Neuronal stem cell (in vitro differentiated cells): ENCODE results near the gene MCRIP2.

Source experiments
- DNase-seq: peaks from one replicate; pipeline ENCODE4 v3.0.0-alpha.2; 2013; ENCODE audit warnings: low spot score
- H2AFZ ChIP-seq: one replicate; pipeline ENCODE4 v1.6.1; 2013; ENCODE audit warnings: mild to moderate bottlenecking, low read length, inconsistent platforms
- H2AK5ac ChIP-seq: 2 replicates; pipeline ENCODE4 v1.6.1; 2013; ENCODE audit warnings: low read depth, mild to moderate bottlenecking, inconsistent platforms, low read length, moderate library complexity, mixed read lengths
- H2BK120ac ChIP-seq: 2 replicates; pipeline ENCODE4 v1.6.1; 2013; ENCODE audit warnings: low read depth, mild to moderate bottlenecking, inconsistent platforms, low read length, moderate library complexity, mixed read lengths
- H2BK12ac ChIP-seq: one replicate; pipeline ENCODE4 v1.6.1; 2013; ENCODE audit warnings: low read length, inconsistent platforms
- H2BK15ac ChIP-seq: 2 replicates; pipeline ENCODE4 v1.6.1; 2013; ENCODE audit warnings: mild to moderate bottlenecking, low read length, inconsistent platforms, mixed read lengths
- H2BK5ac ChIP-seq: one replicate; pipeline ENCODE4 v1.6.1; 2013; ENCODE audit warnings: inconsistent platforms, mild to moderate bottlenecking, low read length, moderate library complexity
- H3K14ac ChIP-seq: one replicate; pipeline ENCODE4 v1.6.1; 2013; ENCODE audit warnings: low read length, inconsistent platforms
- H3K18ac ChIP-seq: 2 replicates; pipeline ENCODE4 v1.6.1; 2013; ENCODE audit warnings: low read length, inconsistent platforms
- H3K23ac ChIP-seq: 2 replicates; pipeline ENCODE4 v1.6.1; 2013; ENCODE audit warnings: low read depth, mild to moderate bottlenecking, mixed read lengths, low read length, inconsistent platforms; ENCODE audit not compliant: poor library complexity
- H3K27ac ChIP-seq: replicated peaks from 3 replicates; pipeline ENCODE4 v1.5.1; 2013; ENCODE audit warnings: low read length, inconsistent platforms
- H3K27me3 ChIP-seq, 3 experiments: 2 replicates each; pipeline ENCODE4 v1.6.1; 2013; ENCODE audit warnings: low read length in 3 of 3, mild to moderate bottlenecking in 2 of 3, inconsistent platforms in 1 of 3, low read depth in 1 of 3, mixed read lengths in 1 of 3, moderate library complexity in 1 of 3; ENCODE audit not compliant: control insufficient read depth in 3 of 3, insufficient read depth in 3 of 3
- H3K36me3 ChIP-seq, 2 donors: replicated peaks in 1 of 2; 2 replicates each; pipeline ENCODE4 v1.6.1; 2013; ENCODE audit warnings: low read length in 2 of 2; ENCODE audit not compliant: control insufficient read depth in 2 of 2, insufficient read depth in 2 of 2
- H3K4ac ChIP-seq: 2 replicates; pipeline ENCODE4 v1.6.1; 2013; ENCODE audit warnings: inconsistent platforms, mild to moderate bottlenecking, low read length, moderate library complexity
- H3K4me1 ChIP-seq, 2 donors: 1 replicate in 1 of 2; 2 replicates in 1 of 2; pipeline ENCODE4 v1.6.1; 2013; ENCODE audit warnings: low read length in 2 of 2, low read depth in 1 of 2; ENCODE audit not compliant: control insufficient read depth in 2 of 2, insufficient read depth in 1 of 2
- H3K4me2 ChIP-seq: one replicate; pipeline ENCODE4 v1.6.1; 2013; ENCODE audit warnings: mild to moderate bottlenecking, low read length, inconsistent platforms; ENCODE audit not compliant: insufficient read depth, poor library complexity, severe bottlenecking
- H3K4me3 ChIP-seq, 2 donors: 2 replicates each; pipeline ENCODE4 v1.5.1; 2013; ENCODE audit warnings: low read length in 2 of 2, mild to moderate bottlenecking in 2 of 2, inconsistent platforms in 1 of 2, moderate library complexity in 1 of 2
- H3K79me1 ChIP-seq: one replicate; pipeline ENCODE4 v1.6.1; 2013; ENCODE audit warnings: low read depth, mild to moderate bottlenecking, inconsistent platforms, low read length, moderate library complexity
- H3K9ac ChIP-seq: one replicate; pipeline ENCODE4 v1.6.1; 2013; ENCODE audit warnings: mild to moderate bottlenecking, low read depth, low read length, inconsistent platforms; ENCODE audit not compliant: poor library complexity
- H3K9me3 ChIP-seq, 2 donors: replicated peaks in 1 of 2; 2 replicates each; pipeline versions ENCODE3 to v1.6.1; 2013; ENCODE audit warnings: low read length in 2 of 2, mild to moderate bottlenecking in 2 of 2, inconsistent platforms in 1 of 2, low read depth in 1 of 2, mixed read lengths in 1 of 2, moderate library complexity in 1 of 2; ENCODE audit not compliant: control insufficient read depth in 2 of 2, insufficient read depth in 1 of 2
- H4K8ac ChIP-seq: one replicate; pipeline ENCODE4 v1.6.1; 2013; ENCODE audit warnings: low read depth, mild to moderate bottlenecking, inconsistent platforms, low read length, moderate library complexity
- H4K91ac ChIP-seq: one replicate; pipeline ENCODE4 v1.6.1; 2013; ENCODE audit warnings: low read length, low read depth, mild to moderate bottlenecking, inconsistent platforms; ENCODE audit not compliant: poor library complexity
- WGBS, 2 donors: extraction: QIAGEN DNeasy Blood & Tissue Kit; methylation state at CpG; one replicate each; pipeline ENCODE4 v1.1.7; 2013; ENCODE audit warnings: missing lambda C conversion rate in 2 of 2, mixed read lengths in 1 of 2; ENCODE audit not compliant: insufficient read length in 2 of 2, insufficient replicate concordance in 1 of 2; ENCODE audit errors: extremely low coverage in 2 of 2; 5-methylcytosine and 5-hydroxymethylcytosine counted together

MCRIP2 gene

GRCh38 chr16:662095-662494 lies 20.5 kb downstream of the MCRIP2 start:
- WGBS, 2 donors: no CpG with 5 or more reads among the region's 19 CpGs
- H3K18ac ChIP-seq: no peak overlapping the region
- DNase-seq: no peak
- H3K9ac ChIP-seq: no peak overlapping the region
- H2BK120ac ChIP-seq: no peak overlapping the region
- H3K4me2 ChIP-seq: no peak overlapping the region
- H3K27ac ChIP-seq: no peak overlapping the region
- H3K9me3 ChIP-seq: no peaks in the 10 kb centered on the region
- H2BK12ac ChIP-seq: no peak overlapping the region
- H2AK5ac ChIP-seq: peak overlapping the region; percentile 99
- no peak overlapping the region for H3K14ac ChIP-seq
- H3K79me1 ChIP-seq: peaks cover 15% of the 10 kb centered on the region
- no peak overlapping the region for H3K4ac ChIP-seq
- H2BK15ac ChIP-seq: no peak overlapping the region
- no peak overlapping the region for H3K4me3 ChIP-seq
- no peak overlapping the region for H4K91ac ChIP-seq
- H3K4me1 ChIP-seq: peaks cover 3 to 6% of the 10 kb centered on the region in 2 donors
- H2BK5ac ChIP-seq: no peak overlapping the region
- H4K8ac ChIP-seq: no peak overlapping the region
- H3K36me3 ChIP-seq: peaks cover 11 to 48% of the 10 kb centered on the region in 2 donors
- H3K27me3 ChIP-seq: no peaks in the 10 kb centered on the region
- H3K23ac ChIP-seq: no peak overlapping the region
- H2AFZ ChIP-seq: no peak overlapping the region

DNA sequence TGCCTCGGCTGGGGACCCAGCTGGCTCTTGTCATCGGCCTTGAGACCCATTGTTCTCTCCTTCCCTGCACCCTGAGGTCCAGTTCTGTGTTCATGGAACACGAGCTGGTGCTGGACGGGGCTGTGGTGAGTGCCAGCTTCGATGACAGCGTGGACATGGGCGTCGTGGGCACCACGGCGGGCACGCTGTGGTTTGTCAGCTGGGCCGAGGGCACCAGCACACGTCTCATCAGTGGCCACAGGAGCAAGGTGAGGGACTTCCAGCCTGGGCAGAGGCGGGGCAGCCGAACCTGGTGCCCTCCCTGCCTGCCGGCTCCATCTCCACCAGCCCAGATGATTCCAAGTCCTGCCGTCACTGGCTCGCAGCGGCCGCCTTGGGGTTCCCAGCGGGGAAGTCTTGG lies 21.0 kb downstream of the MCRIP2 start:
- Histone ChIP-seq H3K4ac (no peak overlapping the region), H4K8ac (no peak overlapping the region), H3K9ac (peak overlapping the region; percentile 60), H3K36me3 (peaks cover 11 to 43% of the 10 kb centered on the region in 2 donors), H3K4me1 (peaks cover 3 to 6% of the 10 kb centered on the region in 2 donors), H2BK5ac (no peak overlapping the region), H2BK12ac (no peak overlapping the region), H3K4me2 (no peak overlapping the region), H2BK15ac (no peak overlapping the region), H4K91ac (no peak overlapping the region), H2AK5ac (peak overlapping the region; percentile 56), H3K14ac (no peak overlapping the region), H3K18ac (no peak overlapping the region), H3K79me1 (peaks cover 15% of the 10 kb centered on the region), H3K9me3 (no peaks in the 10 kb centered on the region), H2AFZ (no peak overlapping the region), H2BK120ac (no peak overlapping the region), H3K27ac (no peak overlapping the region), H3K27me3 (no peaks in the 10 kb centered on the region), H3K23ac (no peak overlapping the region), H3K4me3 (peak overlapping the region in 1 of 2 donors; percentile 28)
- WGBS, 2 donors: no CpG with 5 or more reads among the region's 21 CpGs
- no peak for DNase-seq

- Histone ChIP-seq H3K9ac (peak overlapping the region; percentile 79), H3K4me1 (peaks cover 2 to 6% of the 10 kb centered on the region in 2 donors), H2AFZ (no peak overlapping the region), H3K9me3 (no peaks in the 10 kb centered on the region), H3K4ac (no peak overlapping the region), H2BK5ac (no peak overlapping the region), H2AK5ac (peak overlapping the region; percentile 98), H3K18ac (no peak overlapping the region), H2BK15ac (peak overlapping the region; percentile 87), H3K4me3 (no peak overlapping the region), H4K8ac (peak overlapping the region; percentile 9), H3K79me1 (peaks cover 27% of the 10 kb centered on the region), H3K27ac (no peak overlapping the region), H4K91ac (no peak overlapping the region), H2BK120ac (peak overlapping the region; percentile 91), H3K23ac (peak overlapping the region; percentile 73), H3K4me2 (no peak overlapping the region), H3K27me3 (no peaks in the 10 kb centered on the region), H2BK12ac (peak overlapping the region; percentile 49), H3K14ac (no peak overlapping the region), H3K36me3 (peaks cover 29 to 40% of the 10 kb centered on the region in 2 donors)
- no CpG with 5 or more reads among the region's 13 CpGs for WGBS, 2 donors
- no peak for DNase-seq
Measured at GRCh38 chr16:666572-666971, 24.9 kb downstream of the MCRIP2 start.

- no peak for DNase-seq
- peak overlapping the region; percentile 63 for H3K18ac ChIP-seq
- no peak overlapping the region for H3K4me2 ChIP-seq
- peak overlapping the region; percentile 46 for H3K23ac ChIP-seq
- WGBS, 2 donors: no CpG with 5 or more reads among the region's 22 CpGs
- peak overlapping the region; percentile 98 for H2AK5ac ChIP-seq
- H3K27ac ChIP-seq: no peak overlapping the region
- no peak overlapping the region for H4K91ac ChIP-seq
- H2BK5ac ChIP-seq: no peak overlapping the region
- H4K8ac ChIP-seq: no peak overlapping the region
- H2BK12ac ChIP-seq: peak overlapping the region; percentile 80
- H2BK120ac ChIP-seq: no peak overlapping the region
- H2AFZ ChIP-seq: peak overlapping the region; percentile 76
- H3K14ac ChIP-seq: no peak overlapping the region
- H3K27me3 ChIP-seq: no peaks in the 10 kb centered on the region
- peak overlapping the region; percentile 87 for H2BK15ac ChIP-seq
- no peak overlapping the region for H3K4ac ChIP-seq
- H3K4me1 ChIP-seq: peaks cover 2 to 6% of the 10 kb centered on the region in 2 donors
- peak overlapping the region; percentile 53 for H3K9ac ChIP-seq
- H3K4me3 ChIP-seq: no peak overlapping the region
- H3K36me3 ChIP-seq: peaks cover 34 to 40% of the 10 kb centered on the region in 2 donors
- peaks cover 24% of the 10 kb centered on the region for H3K79me1 ChIP-seq
- H3K9me3 ChIP-seq: no peaks in the 10 kb centered on the region
Measured at GRCh38 chr16:667113-667779, 25.6 kb downstream of the MCRIP2 start.
